GM12872 (cell line): ENCODE data around the gene ASXL3.

Experiments used
- TF ChIP-seq, protein P1 (sequence below): IDR thresholded peaks from 3 replicates; pipeline ENCODE4 v1.5.1; 2011; ENCODE audit warnings: low read depth, mild to moderate bottlenecking, low read length, moderate library complexity; ENCODE audit not compliant: insufficient read depth

Gene ASXL3

DNA sequence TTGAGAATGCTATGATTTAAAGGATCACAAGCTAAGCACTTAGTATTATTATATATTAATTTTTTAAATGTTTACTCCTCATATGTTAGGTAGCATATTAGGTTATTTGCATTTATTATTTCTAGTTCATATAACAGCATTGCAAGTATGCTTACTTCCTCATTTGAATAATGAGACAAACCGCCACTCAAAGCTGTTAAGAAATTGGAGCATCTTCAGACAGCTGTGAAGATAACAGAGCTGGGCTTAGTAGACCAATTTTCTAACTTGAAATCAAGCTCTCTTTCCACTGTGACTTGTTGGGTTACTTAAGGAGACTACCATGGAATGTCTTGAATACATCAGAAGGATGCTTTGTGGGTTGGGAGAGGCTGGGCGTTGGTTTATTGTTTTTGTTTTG, 139.3 kb downstream of the ASXL3 start:
- TF ChIP-seq, protein P1, sequence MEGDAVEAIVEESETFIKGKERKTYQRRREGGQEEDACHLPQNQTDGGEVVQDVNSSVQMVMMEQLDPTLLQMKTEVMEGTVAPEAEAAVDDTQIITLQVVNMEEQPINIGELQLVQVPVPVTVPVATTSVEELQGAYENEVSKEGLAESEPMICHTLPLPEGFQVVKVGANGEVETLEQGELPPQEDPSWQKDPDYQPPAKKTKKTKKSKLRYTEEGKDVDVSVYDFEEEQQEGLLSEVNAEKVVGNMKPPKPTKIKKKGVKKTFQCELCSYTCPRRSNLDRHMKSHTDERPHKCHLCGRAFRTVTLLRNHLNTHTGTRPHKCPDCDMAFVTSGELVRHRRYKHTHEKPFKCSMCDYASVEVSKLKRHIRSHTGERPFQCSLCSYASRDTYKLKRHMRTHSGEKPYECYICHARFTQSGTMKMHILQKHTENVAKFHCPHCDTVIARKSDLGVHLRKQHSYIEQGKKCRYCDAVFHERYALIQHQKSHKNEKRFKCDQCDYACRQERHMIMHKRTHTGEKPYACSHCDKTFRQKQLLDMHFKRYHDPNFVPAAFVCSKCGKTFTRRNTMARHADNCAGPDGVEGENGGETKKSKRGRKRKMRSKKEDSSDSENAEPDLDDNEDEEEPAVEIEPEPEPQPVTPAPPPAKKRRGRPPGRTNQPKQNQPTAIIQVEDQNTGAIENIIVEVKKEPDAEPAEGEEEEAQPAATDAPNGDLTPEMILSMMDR, result no peak

DNA sequence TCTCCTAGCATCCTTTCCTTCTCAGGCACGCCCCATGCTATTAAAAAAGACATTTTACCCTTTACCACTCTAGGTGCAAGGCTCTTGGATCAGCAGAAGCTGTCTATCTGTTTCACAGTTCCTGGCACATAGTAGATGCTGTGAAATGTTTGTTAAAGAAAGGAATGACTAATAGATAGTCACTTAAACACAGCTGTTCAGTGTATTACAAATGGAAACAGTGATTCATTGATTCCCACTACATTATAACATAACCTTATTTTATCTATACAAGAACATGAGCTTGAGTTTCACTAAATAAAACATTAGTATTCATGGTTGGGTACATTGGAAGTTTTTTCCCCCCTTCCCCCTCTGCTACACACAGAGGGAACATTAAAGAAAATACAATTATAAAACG, 142.1 kb downstream of the ASXL3 start:
- TF ChIP-seq, protein P1, result no peak

DNA sequence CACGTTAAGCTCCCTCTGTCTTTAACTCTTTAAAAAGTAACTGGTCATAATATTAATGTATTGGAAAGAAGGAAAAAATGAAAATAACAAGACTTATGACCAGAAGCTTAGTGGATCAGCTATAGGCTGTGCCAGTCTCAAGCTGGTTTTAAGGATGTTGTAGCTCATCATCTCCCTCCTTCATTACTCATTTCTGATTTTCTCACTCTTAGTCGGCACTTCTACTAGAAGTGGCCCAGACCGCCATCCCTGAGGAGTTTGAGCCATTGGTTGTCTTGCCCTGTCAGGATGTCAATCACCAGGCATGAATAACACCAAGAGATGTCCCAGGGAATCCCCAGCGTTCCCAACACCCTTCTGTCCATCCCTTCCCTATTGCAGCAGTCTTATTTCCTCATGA, 151.5 kb downstream of the ASXL3 start:
- TF ChIP-seq, protein P1, result no peak

DNA sequence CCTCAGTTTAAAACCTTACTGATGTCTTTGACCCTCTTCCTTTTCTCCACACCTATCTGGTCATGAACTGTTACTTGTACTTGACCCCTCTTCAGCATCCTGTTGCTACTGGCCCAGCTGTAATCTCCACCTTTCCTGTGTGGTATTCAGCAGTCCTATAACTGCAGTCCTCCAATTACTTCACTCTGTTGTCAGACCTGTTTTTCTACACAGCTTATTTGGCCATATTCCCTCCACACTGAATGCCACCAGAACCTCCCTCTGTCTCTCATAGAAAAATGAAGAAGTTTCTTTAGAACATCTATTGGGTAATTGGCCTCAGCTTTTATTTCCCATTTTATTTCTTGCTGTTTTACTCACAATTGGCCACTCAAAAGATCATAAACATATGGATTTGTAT, 155.4 kb downstream of the ASXL3 start:
- TF ChIP-seq, protein P1, result no peak

- TF ChIP-seq, protein P1, result no peak
Measured at GRCh38 chr18:33735428-33735827, 157.4 kb downstream of the ASXL3 start.

DNA sequence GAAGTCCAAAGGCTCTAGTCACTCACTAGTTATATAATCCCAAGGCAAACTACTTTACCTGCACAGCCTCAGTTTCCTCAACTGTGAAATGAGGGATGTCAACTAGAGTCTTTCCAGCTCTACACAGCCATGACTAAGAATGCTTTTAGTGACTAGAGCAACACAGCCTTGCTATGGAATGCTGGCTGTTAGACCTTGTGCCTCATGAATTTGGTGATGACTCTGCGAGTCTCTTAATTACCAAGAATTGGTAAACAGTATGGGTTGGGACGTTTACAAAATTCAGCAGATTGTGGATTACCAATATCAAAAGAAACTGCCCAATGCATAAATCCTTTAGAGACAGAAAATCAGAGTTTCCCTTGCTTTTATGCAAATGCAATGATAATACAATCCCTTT, 163.7 kb downstream of the ASXL3 start:
- TF ChIP-seq, protein P1, result no peak

GRCh38 chr18:33744032-33744697, 166.1 kb downstream of the ASXL3 start:
- TF ChIP-seq, protein P1, result no peak
